Amniotic stem cell (primary cell): ENCODE data around the gene OR51B4.
"Not testable (repeated sequence)": the region's sequence is repeated elsewhere in the genome, so short reads cannot be mapped to it uniquely, and the experiment has no call there.

Experiments used
- DNase-seq: peaks from one replicate; lab custom pipeline; 2025; lab: John Stamatoyannopoulos, UW

OR51B4 gene, protein sequence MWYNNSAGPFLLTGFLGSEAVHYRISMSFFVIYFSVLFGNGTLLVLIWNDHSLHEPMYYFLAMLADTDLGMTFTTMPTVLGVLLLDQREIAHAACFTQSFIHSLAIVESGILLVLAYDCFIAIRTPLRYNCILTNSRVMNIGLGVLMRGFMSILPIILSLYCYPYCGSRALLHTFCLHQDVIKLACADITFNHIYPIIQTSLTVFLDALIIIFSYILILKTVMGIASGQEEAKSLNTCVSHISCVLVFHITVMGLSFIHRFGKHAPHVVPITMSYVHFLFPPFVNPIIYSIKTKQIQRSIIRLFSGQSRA

DNA sequence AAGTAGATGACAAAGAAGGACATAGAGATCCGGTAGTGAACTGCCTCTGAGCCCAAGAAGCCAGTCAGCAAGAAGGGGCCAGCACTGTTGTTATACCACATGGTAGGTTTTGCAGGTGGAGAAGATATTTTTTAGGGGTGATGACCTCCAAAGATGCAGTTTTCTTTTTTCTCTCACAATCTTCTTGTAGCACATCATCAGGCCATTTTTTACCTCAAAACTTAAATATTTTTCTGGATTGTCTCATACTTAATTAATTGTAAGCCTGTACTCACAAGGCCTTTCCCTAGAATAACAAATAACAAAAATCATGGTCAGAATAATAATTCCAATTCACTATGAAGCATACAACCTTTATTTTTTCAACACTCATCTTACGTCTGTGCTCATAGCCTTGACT is at the start of gene OR51B4:
Gene OR51B4, minus strand, starts transcription at position 101 of the 400 bp plus-strand sequence. Its CDS starts 0 bp downstream, at position 101.
- DNase-seq: no peak

DNA sequence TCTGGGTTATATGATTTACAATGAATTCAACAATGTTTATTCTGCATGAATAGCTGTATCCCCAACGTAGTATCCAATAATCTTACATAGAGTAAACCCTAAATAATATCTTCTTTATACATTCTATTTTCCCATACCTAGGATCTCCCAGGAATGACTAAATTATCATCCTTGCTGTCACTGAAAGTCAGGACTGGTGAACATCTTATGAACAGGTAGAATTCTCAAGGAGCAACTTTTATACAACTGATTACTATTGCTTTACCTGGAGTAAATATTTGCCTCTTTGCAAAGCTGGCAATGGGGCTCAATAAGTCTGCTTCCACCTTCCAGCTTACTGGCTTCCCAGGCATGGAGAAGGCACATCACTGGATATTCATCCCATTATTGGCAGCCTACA is 49.5 kb upstream of the OR51B4 start, which contains the start of gene OR51B6:
Gene OR51B6, plus strand, starts transcription at position 301 of the 400 bp plus-strand sequence. Its CDS starts 0 bp downstream, at position 301.
- DNase-seq: no peak

- DNase-seq: no peak
These were observed 47.8 kb upstream of the OR51B4 start for GRCh38 chr11:5349550-5349949.

GRCh38 chr11:5348551-5349194 is 46.9 kb upstream of the OR51B4 start:
- no peak for DNase-seq

- DNase-seq: no peak
These were observed 44.1 kb upstream of the OR51B4 start for GRCh38 chr11:5345831-5346230.

DNA sequence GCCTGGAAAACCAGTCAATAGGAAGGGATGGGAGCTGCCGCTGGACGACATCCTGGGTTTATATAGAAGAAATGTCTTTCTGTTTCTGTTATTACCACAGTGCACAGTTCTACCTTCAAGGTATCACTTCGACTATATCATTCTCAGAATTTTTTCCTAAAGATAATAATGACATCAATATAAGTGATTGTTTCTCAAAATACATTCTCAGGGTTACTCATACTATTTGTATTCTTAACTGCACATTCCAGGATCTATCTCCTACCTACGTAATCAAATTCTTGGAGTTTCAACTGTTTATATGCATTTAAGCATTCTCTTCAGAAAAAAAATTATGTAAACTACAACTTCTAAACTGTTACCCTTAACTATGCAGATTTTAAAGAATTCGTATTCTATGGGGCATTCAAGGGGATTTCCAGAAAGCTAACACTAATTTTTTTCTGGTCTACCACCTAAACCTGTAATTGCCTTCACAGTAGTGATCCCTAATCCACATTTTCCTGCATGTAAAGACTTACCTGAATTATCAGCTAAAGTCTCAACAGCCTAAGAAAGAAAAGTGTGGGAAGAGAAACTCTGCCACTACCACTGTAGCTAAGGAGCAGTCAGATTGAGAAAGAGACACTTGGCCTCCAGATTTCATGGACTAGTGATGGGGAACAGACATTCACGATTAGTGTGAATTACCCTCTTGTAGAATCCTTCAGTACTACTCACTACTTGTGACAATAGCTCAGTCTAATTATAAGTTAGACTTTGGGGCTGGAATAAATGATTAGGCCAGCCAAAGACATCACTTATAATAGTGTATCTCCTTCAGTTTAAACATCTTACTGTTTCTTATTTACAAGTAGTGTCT is 42.0 kb upstream of the OR51B4 start, which contains the start of gene OR51B5:
Gene OR51B5, minus strand, starts transcription at position 51 of the 862 bp plus-strand sequence. Its CDS starts 0 bp downstream, at position 51.
- no peak for DNase-seq

- no peak for DNase-seq
These were observed 38.1 kb upstream of the OR51B4 start for GRCh38 chr11:5339771-5340322.

DNA sequence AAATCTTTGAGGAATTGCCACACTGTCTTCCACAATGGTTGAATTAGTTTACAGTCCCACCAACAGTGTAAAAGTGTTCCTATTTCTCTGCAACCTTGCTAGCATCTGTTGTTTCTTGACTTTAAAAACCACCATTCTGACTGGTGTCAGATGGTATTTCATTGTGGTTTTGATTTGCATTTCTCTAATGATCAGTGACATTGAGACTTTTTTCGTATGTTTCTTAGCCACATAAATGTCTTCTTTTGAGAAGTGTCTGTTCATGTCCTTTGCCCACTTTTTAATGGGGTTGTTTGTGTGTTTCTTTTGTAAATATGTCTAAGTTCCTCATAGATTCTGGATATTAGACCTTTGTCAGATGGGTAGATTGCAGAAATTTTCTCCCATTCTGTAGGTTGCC is 35.5 kb upstream of the OR51B4 start:
- DNase-seq: not testable (repeated sequence)

DNA sequence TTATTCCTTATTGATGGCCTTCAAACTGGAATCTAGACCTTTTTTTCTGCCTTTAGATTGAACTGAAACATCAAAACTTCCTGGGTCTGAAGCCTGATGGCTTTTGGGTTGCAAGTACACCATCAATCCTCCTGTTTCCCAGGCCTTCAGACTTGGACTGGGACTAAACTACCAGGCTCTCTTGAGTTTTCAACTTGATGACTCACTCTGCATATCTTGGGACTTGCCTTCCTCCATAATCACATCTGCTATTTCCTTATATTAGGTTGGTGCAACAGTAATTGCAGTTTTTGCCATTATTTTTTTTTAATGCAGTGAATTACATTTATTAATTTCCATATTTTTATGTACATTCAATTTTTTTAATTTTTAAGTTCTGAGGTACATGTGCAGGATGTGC is 34.6 kb upstream of the OR51B4 start:
- no peak for DNase-seq

DNA sequence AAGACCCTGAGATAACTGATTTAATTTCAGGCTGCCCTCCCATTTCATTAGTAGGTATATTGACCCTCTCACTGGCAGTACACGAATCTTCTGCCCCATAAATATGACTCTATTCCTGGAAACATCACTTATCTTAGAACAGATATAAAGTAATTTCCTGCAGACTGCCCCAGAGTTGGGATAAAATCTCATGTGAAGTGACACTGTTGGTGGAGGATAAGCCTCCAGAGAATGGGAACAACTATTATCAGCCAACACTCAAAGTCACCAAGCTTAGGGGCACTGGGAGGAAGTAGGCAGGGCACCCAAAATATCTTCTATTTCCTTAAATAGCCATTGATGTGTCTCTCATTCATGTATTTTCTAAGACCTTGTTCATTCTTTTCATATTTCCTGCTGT is 33.4 kb upstream of the OR51B4 start:
- DNase-seq: no peak

- no peak for DNase-seq
These were observed 22.5 kb upstream of the OR51B4 start, which contains the start of gene OR51B2 for GRCh38 chr11:5324197-5324596. TSS of gene OR51B2 (minus strand) at chr11:5324297. CDS start at chr11:5324297, 0 bp downstream.

DNA sequence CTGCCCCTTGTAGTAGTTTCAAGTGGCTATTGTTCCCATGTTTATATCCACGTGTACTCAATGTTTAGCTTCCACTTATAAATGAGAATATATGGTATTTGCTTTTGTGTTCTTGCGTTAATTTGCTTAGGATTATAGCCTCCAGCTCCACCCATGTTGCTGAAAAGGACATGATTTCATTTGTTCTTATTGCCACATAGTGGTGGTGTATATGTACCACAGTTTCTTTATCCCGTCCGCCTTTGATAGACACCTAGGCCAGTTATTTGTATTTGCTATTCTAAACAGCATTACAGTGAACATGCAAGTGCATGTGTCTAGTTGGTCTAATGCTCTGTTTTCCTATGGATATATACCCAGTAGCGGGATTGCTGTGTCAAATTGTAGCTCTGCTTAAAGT is 15.5 kb upstream of the OR51B4 start:
- no peak for DNase-seq

GRCh38 chr11:5313326-5314023 is 11.7 kb upstream of the OR51B4 start:
- DNase-seq: not testable (repeated sequence)

GRCh38 chr11:5310423-5310822 is 8.7 kb upstream of the OR51B4 start:
- no peak for DNase-seq

GRCh38 chr11:5307256-5308019 is 5.7 kb upstream of the OR51B4 start:
- DNase-seq: no peak

GRCh38 chr11:5304046-5304445 is 2.3 kb upstream of the OR51B4 start:
- DNase-seq: no peak

DNA sequence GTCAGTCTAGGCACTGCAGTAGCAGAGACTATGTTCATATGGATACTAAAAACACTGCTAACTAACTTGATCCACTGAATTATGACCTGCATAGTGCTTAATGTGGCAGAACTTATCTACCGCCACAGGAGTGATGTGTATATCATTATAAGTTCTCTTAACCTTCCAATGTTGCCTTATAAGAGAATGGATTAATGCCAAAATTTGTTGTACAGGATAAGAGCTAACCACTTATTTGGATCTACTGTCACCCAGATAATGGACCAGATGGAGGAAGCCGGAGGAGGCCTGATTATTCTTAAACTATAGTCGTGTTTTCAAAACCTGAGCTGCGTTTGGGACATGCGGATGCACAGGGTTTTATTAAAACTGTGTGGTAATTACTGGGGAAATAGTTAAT is 1.9 kb upstream of the OR51B4 start:
- no peak for DNase-seq

DNA sequence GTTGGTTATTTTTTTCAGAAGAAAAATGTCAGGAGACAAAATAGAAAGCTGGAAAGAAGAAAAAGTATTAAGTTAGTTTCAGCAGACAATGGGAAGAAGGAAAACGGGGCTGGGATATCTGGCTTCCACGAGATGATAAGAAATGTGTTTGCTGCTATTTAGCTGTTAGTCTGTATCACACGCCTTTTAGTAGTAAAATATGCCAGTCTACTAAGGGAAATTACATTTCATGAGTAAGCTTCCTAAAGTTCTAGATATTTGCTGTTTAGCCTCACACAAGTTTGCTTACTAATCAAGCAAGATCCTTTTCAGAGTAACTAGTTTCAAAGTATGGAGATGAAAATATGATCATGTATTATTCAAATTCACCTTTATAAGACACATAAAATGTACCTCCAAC is 1.5 kb downstream of the OR51B4 start:
- DNase-seq: no peak

DNA sequence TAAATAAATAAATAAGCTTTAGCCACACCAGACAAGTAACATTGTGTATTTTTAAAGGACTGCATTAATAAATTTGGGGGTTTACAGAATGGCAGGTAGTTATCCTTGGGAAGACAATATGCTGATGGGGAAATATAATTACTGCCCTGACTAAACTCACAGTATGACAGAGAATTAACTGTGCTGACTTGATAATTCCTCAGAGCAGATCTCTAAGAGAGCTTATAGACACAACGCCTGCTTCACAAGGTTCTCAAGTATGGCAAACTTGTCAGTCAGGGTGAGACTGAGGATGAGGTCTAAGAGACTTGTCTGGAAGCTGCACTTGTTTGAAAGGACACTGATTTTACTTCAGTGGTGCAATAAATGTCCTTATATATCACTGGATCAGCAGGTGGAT is 3.3 kb downstream of the OR51B4 start:
- DNase-seq: no peak

DNA sequence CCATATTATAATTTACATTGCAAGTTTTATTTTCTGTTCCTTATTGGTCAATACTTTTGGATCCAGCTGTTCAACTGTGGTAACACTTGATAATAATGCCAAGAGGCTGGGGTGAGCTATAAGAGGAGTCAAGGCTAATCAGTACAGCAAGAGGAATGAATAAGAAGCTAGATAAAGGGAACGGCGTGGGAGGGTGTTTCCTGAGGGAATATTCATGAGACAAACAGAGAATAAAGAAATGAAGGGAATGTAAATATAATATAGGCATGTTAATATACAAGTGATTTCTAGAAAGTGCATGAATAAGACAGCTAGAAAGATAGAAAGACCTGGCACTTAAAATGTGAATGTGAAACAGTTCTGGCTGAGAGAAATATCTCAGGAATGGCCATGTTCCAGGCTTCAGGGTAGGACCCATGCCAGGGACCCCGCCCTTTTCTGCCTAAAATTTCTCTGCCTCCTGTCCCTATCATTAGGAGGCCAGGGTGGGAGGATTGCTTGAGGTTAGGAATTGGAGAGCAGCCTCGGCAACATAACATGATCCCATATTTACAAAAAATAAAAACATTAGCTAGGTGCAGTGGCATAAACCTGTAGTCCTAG is 3.9 kb downstream of the OR51B4 start:
- DNase-seq: no peak
